Amniotic epithelial cell (primary cell): ENCODE data around the gene ENTREP3.
A peak's percentile ranks its signal among the peaks of the same experiment; 100 is the strongest.
"Not testable (repeated sequence)": the region's sequence is repeated elsewhere in the genome, so short reads cannot be mapped to it uniquely, and the experiment has no call there.

Source experiments
- DNase-seq: peaks from one replicate; pipeline ENCODE4 v3.0.0-alpha.2; 2010; ENCODE audit warnings: low read depth

ENTREP3 gene, protein sequence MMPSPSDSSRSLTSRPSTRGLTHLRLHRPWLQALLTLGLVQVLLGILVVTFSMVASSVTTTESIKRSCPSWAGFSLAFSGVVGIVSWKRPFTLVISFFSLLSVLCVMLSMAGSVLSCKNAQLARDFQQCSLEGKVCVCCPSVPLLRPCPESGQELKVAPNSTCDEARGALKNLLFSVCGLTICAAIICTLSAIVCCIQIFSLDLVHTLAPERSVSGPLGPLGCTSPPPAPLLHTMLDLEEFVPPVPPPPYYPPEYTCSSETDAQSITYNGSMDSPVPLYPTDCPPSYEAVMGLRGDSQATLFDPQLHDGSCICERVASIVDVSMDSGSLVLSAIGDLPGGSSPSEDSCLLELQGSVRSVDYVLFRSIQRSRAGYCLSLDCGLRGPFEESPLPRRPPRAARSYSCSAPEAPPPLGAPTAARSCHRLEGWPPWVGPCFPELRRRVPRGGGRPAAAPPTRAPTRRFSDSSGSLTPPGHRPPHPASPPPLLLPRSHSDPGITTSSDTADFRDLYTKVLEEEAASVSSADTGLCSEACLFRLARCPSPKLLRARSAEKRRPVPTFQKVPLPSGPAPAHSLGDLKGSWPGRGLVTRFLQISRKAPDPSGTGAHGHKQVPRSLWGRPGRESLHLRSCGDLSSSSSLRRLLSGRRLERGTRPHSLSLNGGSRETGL

DNA sequence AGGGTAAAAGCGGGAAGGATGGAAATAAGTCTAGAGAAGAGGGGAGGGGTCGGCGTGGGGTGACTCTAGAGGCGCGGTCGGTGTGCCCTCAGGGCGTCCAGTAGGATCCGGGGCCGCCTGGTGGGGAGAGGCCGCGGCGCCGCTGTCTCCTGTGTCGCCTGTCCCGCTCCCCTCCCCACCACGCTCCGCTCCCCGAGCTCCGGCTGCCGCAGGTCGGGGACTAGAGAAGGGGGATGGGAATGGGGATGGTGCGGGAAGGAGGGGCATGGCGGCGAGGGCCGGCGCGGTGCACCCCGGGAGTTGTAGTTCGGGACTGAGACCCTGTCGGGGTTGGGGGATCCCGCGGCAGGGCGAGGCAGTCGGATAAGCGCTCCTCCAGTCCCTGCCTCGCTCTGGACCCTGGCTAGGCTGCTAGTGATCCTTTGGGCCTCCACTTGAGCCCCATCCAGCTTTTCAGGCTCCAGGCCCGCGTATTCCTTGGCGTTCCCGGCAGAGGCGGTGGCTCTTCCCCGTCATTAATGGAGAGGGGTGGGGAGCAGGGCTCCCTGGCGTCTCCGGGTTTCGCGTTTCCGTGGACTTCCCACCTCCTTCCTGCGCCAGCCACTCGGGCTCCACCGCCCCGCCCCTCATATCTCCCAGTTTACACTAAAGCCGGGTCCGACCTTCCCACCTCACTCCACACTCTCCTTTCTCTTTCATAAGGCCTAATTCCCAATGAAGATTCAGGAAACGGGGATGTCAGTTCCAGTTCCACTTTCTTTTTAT, at the start of gene ENTREP3:
ENTREP3 (minus strand) TSS at position 241 of the 765 bp plus-strand sequence. CDS start 606 bp downstream, outside the sequence.
- DNase-seq = peak; percentile 78

DNA sequence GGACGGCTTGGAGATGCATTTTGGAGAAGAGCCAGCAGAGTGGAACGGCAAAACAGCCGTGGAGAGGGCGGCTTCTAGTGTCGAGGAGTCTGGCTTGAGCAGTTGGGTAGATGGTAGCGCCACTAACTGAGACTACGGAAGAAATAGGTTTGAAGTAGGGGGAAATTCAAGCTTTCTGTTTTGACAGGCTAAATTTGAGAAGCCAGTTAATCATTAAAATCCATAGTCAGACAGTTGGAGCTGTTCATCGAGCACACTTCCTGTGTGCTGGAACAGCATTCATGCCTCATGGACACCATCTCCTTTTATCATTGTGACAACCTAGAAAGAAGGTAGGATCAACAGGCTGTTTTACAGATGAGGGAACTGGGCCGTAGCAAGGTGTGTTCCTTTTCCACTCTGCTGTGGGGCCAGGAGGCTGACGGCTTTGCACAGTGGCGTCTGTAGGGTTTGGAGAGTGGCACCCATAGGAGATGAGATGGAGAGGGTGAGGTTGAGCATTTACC, 49.3 kb upstream of the ENTREP3 start:
- no peak for DNase-seq

DNA sequence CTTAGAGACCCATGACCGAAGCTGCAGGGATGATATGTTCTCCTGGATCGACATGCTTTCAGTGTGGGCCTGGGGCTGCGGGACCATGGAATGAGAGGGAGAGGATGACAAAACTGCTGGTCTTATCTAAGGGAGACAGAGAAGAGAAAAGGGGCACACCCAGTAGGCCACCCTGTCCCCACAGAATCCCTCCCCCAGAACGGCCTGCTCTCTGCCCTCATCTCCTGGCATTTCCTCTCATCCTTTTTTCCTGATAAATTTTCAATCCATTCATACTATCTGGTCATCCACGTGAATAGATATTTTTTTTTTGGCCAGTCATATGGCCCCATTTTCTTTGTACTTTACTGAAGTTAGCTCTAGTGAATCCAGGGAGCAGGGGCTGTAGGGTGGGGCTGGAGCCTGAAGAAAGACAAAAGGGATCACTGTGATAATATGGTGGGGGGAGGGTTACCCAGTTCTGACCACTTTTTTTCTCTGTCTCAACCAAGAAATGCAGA, 46.1 kb upstream of the ENTREP3 start, which contains the start of gene PKLR:
PKLR (minus strand) TSS at position 97 of the 500 bp plus-strand sequence; CDS start at position 54, 43 bp downstream.
- no peak for DNase-seq

DNA sequence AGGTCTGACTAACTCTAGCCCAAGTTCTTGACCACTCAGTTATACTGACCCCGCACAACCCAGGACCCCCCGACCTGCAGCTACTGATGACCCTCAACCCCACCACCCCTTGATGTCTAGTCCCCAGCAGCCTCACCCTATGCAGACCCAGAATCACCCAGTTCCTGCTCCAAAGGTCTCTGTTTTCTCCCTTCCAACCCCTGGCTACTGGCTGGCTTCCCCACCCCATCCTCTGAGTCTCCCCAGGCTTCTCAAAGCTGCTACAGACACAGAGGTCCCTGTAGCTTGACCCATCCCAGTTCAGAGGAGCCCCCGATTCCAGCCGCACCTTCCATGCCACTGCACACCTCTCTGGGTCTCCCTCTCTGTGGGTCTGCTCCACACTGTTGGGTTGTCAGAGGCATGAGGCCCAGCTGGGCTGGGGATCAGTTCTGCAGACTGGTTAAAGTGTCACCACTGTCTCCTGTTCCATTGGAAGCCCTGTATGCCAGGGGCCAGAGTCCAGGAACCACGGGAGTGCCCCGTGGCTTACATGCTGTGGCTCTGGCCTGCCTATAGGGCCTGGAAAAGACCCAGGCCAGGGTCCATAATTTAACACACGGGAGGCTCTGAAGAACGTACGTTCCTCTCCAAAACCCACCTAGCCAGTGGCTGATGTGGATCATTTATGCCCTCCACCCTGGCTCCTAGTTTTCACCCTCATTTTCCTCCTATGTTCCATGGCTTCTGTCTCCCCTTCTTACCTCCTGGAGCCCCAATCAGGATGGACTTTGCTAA, 45.5 kb upstream of the ENTREP3 start:
- DNase-seq = no peak

DNA sequence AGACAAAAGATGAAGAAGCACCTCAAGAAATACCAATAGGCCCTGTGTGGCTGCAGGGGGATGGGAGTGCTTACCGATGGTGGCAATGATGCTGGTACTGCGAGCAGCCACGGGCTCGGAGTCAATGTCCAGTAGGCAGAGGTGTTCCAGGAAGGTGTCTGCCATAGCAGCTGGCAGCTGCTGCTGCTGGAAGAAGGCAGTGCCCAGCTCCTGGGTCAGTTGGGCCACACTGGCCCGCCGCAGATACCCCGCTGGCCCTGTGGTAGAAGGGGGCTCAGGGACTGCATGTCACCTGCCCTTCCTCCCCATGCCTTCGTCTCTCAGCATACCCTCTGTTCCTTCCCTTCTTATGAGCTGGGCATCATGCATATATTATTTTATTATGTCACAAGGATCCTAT, 44.7 kb upstream of the ENTREP3 start:
- no peak for DNase-seq

DNA sequence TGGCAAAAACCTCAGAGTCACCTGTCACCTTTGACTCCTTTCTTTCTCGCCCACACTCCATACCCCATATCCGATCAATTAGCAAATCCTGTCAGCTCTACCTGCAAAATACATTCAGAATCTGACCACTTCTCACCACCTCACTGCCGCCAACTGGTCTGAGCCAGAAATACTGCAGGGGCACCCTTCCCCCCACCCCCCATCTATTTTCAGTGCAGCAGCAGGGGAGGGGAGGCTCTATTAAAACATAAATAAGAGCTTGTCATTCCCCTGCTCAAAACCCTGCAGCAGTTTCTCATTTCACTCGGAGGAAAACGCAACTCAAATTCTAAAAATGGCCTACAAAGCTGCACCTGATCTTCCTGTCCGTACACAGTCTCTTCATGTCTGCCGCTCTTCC, 42.1 kb upstream of the ENTREP3 start:
- DNase-seq = no peak

DNA sequence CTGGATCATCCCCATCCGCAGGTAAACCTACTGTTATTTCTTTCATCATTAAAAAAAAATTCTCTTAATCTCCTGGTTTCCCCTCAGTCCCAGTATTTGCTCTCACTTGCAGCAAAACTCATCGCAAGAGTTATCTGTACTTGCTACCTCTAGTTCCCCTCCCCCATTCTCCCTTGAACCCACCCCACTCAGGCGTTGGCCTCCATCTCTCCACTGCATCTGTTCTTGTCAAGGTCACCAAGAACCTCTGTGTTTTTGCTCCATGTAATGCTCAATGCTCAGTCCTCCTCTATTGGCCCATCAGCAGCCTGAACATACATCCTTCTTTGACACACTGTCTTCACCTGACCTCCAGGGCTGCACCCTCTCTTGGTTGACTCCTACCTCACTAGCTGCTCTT, 41.4 kb upstream of the ENTREP3 start:
- no peak for DNase-seq

DNA sequence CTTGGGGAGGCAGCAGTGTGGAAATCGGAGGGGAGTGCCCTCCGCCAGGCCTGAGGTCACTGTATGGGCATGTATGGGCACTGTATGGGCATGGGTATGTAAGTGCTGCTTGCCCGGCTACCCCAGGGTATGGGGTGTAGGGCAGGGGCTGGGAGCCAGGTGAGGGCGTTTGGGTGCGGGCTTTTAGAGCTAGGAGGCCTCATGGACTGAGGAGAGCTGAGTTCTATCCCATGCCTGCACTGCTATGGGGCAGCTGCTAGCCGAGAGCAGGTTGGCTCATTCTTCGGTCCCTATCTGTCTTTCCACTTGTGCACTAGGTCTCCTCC, 40.6 kb upstream of the ENTREP3 start:
- no peak for DNase-seq

DNA sequence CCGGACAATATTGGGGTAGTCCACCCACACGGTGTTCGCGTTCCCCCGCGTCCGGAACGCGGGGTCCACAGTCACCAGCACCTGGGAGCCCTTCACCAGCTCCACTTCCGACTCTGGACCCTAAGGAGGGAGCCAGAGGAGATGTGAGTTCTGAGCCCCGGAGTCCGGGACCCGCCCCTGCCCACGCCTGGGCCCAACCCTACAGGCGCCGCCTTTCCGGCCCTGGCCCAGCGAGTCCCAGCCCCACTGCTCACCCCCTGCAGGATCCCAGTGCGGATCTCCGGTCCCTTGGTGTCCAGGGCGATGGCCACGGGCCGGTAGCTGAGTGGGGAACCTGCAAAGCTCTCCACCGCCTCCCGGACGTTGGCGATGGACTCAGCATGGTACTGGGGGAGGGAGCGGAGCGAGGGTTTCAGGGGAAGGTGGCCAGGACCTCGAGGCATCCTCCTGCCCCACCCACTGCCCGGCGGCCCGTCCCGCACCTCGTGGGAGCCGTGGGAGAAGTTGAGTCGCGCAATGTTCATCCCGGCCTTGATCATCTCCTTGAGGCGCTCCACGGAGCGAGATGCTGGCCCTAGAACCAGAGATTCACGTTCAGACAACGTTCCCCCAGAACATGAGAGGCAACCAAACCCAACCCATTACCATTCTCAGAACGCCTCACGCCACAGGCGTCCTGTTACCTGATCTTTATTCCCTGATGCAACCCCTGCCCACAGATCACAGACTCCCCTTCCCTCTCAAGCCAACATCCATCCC, 40.1 kb upstream of the ENTREP3 start:
- no peak for DNase-seq

DNA sequence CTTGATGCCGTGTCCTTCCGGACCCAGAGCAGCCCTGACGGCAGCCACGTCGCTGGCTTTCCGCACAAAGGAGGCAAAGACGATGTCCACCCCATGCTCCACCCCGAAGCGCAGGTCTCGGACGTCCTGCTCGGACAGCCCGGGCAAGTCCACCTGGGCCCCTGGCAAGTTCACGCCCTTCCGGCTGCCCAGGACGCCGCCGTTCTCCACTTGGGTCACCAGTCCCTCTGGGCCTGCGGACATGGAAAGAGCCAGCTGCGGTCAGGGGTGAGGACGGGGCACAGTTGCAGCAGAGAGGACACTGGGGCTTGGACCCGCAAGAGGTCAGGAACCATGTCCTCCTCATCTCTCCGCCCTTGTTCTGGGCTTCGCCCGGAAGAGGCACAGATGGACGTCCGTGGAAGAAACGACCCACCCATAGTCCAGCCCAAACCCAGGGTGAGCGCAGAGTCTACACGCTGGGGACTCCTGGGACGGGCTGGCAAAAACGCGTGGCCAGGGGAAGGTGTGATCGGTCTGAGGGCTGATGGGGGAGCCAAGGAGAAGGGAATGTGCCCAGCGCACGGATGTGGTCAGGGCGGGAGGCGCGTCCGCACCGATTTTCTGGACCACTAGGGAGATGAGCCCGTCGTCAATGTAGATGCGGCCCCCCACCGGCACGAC, 39.4 kb upstream of the ENTREP3 start:
- no peak for DNase-seq

DNA sequence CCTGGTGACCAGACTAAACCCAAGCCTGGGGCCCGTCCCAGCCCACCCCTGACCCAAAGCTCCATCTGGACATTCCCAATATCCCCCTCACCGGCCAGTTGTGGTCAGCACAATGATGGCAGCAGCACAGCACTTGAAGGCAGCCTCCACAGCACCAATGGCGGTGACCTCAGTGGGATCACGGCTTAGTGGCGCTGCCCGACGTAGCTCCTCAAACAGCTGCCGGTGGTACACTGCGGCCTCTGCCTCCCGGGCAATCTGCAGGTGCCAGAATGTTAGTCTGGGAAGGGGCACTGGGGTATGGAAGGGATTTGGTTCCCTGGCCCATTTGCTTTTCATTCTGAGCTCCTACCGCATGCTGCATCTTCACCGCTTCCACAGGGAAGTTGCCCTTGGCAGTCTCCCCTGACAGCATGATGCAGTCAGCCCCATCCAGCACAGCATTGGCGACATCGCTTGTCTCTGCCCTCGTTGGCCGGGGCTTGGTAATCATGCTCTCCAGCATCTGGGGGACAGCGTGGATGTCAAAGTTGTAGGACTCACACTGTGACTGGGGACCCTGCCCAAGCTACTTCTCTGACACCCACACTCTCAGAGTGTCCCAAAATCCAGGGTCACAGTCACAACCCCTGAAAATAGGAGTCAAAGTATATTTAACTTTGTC, 37.9 kb upstream of the ENTREP3 start:
- DNase-seq = no peak

DNA sequence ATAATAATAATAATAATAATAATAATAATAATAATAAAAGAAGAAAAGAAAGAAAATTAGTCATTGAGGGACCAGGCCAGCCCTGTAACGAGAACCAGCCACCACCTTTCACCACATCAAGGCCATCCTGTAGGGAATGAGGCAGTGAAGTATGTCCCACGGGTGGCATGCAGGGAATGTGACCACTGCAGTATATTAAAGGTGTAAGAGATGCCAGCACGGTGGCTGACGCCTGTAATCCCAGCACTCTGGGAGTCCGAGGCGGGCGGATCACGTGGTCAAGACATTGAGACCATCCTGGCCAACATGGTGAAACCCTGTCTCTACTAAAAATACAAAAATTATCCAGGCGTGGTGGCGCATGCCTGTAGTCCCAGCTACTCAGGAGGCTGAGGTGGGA, 35.7 kb upstream of the ENTREP3 start:
- not testable (repeated sequence) for DNase-seq

DNA sequence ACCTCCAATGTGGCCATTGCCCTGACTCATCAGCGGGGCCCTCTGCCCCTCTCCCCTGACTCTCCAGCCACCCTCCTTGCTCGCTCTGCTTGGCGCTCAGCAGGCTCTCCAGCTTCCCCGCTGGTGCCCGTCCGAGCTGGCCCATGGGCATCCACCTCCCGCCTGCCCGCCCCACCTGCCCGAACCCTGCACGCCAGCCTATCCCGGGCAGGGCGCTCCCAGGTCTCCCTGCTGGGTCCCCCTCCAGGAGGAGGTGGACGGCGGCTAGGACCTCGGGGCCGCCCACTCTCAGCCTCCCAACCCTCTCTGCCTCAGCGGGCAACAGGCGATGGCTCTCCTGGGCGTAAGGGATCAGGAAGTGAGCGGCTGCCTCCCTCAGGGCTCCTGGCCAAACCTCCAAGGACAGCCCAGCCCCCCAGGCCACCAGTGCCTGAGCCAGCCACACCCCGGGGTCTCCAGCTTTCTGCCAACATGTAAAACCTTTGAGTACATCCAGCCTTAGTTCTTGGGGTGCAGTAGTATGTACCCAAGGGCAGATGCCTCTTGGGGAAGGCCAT, 32.8 kb upstream of the ENTREP3 start:
- DNase-seq = no peak

DNA sequence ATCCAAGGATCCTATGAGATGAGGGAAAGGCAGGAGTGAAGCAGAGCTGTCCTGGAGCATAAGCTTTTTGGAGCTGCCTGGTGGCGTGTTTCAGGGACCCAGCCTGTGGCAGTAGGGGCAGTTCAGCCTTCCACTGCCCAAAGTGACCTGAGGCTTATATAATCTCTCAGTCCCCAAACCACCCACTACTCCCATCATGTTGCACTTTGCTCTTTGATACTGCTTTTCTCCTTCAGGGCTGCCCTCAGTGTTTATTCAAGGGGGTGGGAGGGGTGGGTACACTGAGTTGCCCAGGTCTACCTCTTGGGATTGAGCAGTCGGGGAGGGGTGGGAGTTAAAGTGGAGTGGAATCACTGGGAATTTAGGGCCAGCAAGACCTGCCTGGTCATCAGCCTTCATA, 31.3 kb upstream of the ENTREP3 start:
- DNase-seq = no peak

DNA sequence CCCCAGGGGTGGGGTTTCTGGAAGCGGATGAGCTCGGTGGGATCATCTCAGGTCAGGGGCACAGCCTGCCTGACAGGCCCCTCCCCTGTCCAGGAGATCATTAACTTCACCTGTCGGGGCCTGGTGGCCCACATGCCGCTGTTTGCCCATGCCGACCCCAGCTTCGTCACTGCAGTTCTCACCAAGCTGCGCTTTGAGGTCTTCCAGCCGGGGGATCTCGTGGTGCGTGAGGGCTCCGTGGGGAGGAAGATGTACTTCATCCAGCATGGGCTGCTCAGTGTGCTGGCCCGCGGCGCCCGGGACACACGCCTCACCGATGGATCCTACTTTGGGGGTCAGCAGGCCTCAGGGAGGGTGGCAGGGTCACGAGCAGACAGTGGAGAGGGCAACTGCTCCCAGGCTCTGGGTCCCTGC, 30.4 kb upstream of the ENTREP3 start:
- DNase-seq = no peak

DNA sequence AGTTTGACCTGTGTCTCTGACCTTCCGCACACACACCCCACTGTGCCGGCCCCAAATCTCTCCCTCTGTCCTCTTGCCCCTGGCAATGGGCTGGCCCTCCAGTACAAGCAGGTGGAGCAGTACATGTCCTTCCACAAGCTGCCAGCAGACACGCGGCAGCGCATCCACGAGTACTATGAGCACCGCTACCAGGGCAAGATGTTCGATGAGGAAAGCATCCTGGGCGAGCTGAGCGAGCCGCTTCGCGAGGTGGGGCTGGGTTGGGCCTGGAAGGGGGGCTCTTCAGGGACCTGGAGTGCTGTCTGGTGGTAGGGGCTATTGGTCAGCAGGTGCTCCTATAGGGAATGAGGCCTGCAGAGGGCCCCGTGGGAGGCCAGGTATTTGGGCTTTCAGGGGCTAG, 29.8 kb upstream of the ENTREP3 start:
- no peak for DNase-seq

DNA sequence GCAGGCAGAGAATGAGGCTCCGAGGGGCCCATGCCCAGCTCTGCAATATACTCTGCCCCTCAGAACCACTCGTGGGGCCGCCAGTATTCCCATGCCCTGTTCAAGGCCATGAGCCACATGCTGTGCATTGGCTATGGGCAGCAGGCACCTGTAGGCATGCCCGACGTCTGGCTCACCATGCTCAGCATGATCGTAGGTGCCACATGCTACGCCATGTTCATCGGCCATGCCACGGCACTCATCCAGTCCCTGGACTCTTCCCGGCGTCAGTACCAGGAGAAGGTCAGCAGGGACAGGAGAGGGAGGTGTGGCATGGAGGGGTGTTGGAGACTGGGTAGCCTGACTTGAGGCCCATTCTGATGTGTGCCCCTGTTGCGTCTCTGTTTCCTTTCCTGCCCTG, 29.2 kb upstream of the ENTREP3 start:
- DNase-seq = no peak

DNA sequence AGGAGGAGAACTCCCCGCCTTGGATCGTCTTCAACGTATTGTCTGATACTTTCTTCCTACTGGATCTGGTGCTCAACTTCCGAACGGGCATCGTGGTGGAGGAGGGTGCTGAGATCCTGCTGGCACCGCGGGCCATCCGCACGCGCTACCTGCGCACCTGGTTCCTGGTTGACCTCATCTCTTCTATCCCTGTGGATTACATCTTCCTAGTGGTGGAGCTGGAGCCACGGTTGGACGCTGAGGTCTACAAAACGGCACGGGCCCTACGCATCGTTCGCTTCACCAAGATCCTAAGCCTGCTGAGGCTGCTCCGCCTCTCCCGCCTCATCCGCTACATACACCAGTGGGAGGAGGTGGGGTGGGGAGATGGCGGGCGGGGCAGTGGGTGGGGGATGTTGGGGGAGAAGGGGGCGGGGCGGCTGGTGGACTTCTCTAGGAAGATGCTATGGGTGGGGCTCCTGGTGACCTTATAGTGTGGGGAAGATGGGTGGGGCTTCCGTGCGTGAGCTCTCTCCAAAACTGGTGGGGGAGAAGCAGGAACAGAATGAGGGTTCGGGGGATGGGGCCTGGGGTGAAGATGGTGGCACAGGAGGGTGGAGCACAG, 27.3 kb upstream of the ENTREP3 start:
- no peak for DNase-seq

DNA sequence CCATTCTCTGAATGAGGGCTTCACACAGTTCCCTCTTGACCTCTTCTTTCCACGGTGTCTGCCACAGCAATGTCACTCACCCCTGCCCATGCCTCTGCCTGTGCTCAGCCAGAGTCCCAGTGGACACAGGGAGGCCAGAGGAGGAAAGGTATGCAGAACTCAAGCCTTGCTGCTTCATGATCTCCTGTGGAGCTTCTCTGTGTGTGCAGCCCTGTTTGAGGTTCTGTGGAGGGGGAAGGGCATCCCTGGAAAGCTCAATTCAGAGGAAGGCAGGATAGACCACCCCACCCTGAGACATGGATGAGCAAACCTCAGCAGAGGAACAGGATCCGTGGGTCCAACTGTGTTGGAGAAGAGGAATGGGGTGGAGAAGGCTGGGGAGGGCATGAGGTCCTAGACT, 24.0 kb upstream of the ENTREP3 start:
- DNase-seq = no peak
